ENCODE results near the gene DGKD.

The DGKD gene

DNA sequence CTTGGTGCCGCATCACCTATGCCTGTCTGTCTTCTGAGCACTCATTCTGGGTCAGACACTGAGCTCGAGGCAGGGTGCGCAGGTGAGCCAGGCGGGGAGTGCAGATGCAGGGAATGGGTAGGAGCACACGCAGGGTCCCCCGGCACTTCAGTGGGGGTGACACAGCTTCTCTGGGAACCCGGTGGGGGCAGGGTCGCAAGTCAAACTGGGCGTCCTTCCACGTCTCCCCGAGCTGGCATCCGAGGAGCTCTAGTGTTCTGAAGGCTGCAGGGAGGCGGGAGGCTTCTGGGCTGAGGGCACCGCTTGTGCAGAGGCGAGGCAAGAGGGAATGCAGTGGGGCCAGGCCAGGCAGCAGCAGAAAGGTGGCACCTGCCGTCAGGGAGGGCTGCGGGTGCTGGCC is 86.0 kb downstream of the DGKD start:
- TF ChIP-seq, protein P1, sequence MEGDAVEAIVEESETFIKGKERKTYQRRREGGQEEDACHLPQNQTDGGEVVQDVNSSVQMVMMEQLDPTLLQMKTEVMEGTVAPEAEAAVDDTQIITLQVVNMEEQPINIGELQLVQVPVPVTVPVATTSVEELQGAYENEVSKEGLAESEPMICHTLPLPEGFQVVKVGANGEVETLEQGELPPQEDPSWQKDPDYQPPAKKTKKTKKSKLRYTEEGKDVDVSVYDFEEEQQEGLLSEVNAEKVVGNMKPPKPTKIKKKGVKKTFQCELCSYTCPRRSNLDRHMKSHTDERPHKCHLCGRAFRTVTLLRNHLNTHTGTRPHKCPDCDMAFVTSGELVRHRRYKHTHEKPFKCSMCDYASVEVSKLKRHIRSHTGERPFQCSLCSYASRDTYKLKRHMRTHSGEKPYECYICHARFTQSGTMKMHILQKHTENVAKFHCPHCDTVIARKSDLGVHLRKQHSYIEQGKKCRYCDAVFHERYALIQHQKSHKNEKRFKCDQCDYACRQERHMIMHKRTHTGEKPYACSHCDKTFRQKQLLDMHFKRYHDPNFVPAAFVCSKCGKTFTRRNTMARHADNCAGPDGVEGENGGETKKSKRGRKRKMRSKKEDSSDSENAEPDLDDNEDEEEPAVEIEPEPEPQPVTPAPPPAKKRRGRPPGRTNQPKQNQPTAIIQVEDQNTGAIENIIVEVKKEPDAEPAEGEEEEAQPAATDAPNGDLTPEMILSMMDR (IDR thresholded peaks at IDR 0.05; ENCODE audit: low read depth, low read length), result no peak
- TF ChIP-seq EZH2phosphoT487 (IDR thresholded peaks at IDR 0.05; ENCODE audit: low read depth), result no peak
- Histone ChIP-seq H3K9ac (ENCODE audit: low read length) (no peak overlapping the region), H3K9me3 (ENCODE audit: insufficient read depth, low read length) (no peaks in the 10 kb centered on the region)

DNA sequence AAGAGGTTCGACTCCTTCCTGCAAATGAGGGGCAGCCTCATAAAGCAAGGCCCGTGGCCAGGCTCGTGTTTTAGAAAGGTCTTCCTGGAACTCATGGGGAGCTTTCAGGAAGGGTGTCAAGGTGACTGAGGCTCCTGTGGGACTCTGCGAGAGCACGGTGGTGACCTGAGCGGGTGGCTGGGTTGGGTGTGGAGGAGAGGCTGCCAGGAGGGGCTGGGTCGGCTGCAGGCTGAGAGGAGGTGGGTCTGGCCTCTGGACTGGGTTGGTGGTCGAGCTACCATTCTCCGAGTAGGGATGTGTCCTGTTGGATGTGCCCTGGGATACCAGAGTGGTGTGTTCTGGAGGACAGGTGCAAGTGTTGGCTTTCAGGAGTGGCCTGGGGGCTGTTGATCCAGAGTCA is 86.4 kb downstream of the DGKD start:
- H3K4me1 ChIP-seq (ENCODE audit: low read length), result no peaks in the 10 kb centered on the region
- TF ChIP-seq, protein P1 (IDR thresholded peaks at IDR 0.05; ENCODE audit: low read depth, low read length), result no peak
- TF ChIP-seq EZH2phosphoT487 (IDR thresholded peaks at IDR 0.05; ENCODE audit: low read depth), result no peak
- no peaks in the 10 kb centered on the region for H3K9me3 ChIP-seq (ENCODE audit: insufficient read depth, low read length)
- no peaks in the 10 kb centered on the region for H3K27me3 ChIP-seq (ENCODE audit: low read depth, low read length)
- no peak overlapping the region for H2AFZ ChIP-seq (ENCODE audit: low read depth, low read length)
- H3K4me2 ChIP-seq (ENCODE audit: low read length), result no peak overlapping the region
- no peaks in the 10 kb centered on the region for H4K20me1 ChIP-seq (ENCODE audit: insufficient read depth, low read length)
- H3K27ac ChIP-seq (ENCODE audit: low read length), result no peak overlapping the region
- no peaks in the 10 kb centered on the region for H3K36me3 ChIP-seq (replicated peaks; ENCODE audit: low read depth, low read length)
- no peak overlapping the region for H3K9ac ChIP-seq (ENCODE audit: low read length)
- H3K79me2 ChIP-seq (ENCODE audit: low read length), result no peaks in the 10 kb centered on the region
- H3K4me3 ChIP-seq (ENCODE audit: low read length), result no peak overlapping the region

More for the DNA sequence above, 86.0 kb downstream of the DGKD start:
- Histone ChIP-seq H3K27ac (ENCODE audit: low read length) (no peak overlapping the region), H3K79me2 (ENCODE audit: low read length) (no peaks in the 10 kb centered on the region), H3K4me1 (ENCODE audit: low read length) (peaks cover 1% of the 10 kb centered on the region), H3K4me2 (ENCODE audit: low read length) (no peak overlapping the region), H3K27me3 (ENCODE audit: low read depth, low read length) (no peaks in the 10 kb centered on the region), H4K20me1 (ENCODE audit: insufficient read depth, low read length) (no peaks in the 10 kb centered on the region), H3K4me3 (ENCODE audit: low read length) (no peak overlapping the region), H2AFZ (ENCODE audit: low read depth, low read length) (no peak overlapping the region), H3K36me3 (replicated peaks; ENCODE audit: low read depth, low read length) (no peaks in the 10 kb centered on the region)

DNA sequence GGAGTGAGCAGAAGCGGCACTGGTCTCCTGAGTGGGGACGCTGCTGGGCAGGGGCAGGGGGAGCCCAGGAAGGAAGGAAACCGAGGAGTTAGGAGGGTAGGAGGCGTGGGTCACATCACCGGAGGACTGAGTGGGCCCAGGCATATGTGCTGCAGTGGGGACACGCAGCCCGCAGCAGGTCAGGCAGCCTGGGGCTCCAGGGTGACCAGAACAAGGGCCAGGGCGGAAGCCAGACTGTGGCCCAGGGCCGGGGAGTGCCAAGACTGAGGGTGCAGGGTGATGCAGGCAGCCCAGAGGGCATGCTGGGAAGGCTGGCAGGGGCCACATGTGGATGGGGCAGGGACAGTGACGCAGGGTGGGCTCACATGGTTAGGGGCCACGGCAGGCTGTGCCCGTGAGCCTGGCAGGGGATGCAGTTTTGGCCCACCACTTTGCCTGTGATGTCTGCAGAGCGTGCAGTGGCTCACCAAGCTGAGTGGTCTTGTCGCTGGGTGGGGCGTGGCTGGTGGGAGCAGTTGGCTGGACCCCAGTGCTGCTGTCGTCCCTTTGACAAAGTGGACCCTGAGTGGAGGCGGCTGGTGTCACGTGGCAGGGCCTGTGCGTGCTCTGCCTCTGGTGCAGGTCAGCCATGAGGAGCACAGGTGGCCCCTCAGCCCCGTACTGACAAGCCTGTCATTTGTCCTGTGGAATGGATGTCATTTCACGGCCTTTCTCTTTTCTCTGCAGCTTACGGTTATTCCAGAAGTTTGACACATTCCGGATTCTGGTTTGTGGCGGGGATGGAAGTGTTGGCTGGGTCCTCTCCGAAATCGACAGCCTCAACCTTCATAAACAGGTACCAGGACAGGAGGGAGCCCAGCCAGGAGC is 87.1 kb downstream of the DGKD start:
- no peak for TF ChIP-seq EZH2phosphoT487 (IDR thresholded peaks at IDR 0.05; ENCODE audit: low read depth)
- TF ChIP-seq, protein P1 (IDR thresholded peaks at IDR 0.05; ENCODE audit: low read depth, low read length), result no peak
- H3K4me3 ChIP-seq (ENCODE audit: low read length), result no peak overlapping the region
- H3K27ac ChIP-seq (ENCODE audit: low read length), result no peak overlapping the region
- no peak overlapping the region for H2AFZ ChIP-seq (ENCODE audit: low read depth, low read length)
- H3K9ac ChIP-seq (ENCODE audit: low read length), result no peak overlapping the region
- H3K4me1 ChIP-seq (ENCODE audit: low read length), result no peaks in the 10 kb centered on the region
- no peaks in the 10 kb centered on the region for H4K20me1 ChIP-seq (ENCODE audit: insufficient read depth, low read length)
- no peaks in the 10 kb centered on the region for H3K36me3 ChIP-seq (replicated peaks; ENCODE audit: low read depth, low read length)
- H3K9me3 ChIP-seq (ENCODE audit: insufficient read depth, low read length), result no peaks in the 10 kb centered on the region
- no peaks in the 10 kb centered on the region for H3K79me2 ChIP-seq (ENCODE audit: low read length)
- H3K27me3 ChIP-seq (ENCODE audit: low read depth, low read length), result no peaks in the 10 kb centered on the region
- no peak overlapping the region for H3K4me2 ChIP-seq (ENCODE audit: low read length)

DNA sequence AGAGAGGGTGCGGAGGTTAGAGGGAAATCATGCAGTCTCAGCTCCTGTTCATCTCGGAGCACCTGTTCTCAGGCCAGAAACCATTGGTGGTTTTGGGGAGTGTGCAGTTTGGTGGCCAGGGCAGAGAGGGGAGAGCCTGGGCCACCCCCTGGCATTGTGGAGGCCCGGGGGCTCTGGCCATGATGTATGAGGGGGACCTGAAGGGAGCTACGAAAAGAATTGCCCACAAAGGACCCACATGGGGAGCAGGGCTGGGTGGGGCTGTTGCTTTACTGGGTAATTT is 87.7 kb downstream of the DGKD start:
- H3K27ac ChIP-seq (ENCODE audit: low read length), result no peak overlapping the region
- no peaks in the 10 kb centered on the region for H3K27me3 ChIP-seq (ENCODE audit: low read depth, low read length)
- no peak overlapping the region for H3K9ac ChIP-seq (ENCODE audit: low read length)
- H3K9me3 ChIP-seq (ENCODE audit: insufficient read depth, low read length), result no peaks in the 10 kb centered on the region
- no peak overlapping the region for H3K4me2 ChIP-seq (ENCODE audit: low read length)
- H4K20me1 ChIP-seq (ENCODE audit: insufficient read depth, low read length), result no peaks in the 10 kb centered on the region
- no peaks in the 10 kb centered on the region for H3K79me2 ChIP-seq (ENCODE audit: low read length)
- no peak overlapping the region for H2AFZ ChIP-seq (ENCODE audit: low read depth, low read length)
- H3K4me1 ChIP-seq (ENCODE audit: low read length), result no peaks in the 10 kb centered on the region
- H3K36me3 ChIP-seq (replicated peaks; ENCODE audit: low read depth, low read length), result no peaks in the 10 kb centered on the region
- no peak overlapping the region for H3K4me3 ChIP-seq (ENCODE audit: low read length)
- TF ChIP-seq, protein P1 (IDR thresholded peaks at IDR 0.05; ENCODE audit: low read depth, low read length), result no peak
- TF ChIP-seq EZH2phosphoT487 (IDR thresholded peaks at IDR 0.05; ENCODE audit: low read depth), result no peak

All from OCI-LY3 (cell line).